CD4-positive, alpha-beta T cell (primary cell): Measurements from ENCODE around the gene IRF9. TPM values are rescaled to one million over a fixed set of nuclear protein-coding genes. Genes with fewer than 3 reads are reported as not detected.

Experiments used
- ATAC-seq: fragments of 200-7000 bp; cut with Tn5 transposase; one replicate; pipeline ENCODE4 v1.10.0; 2022; ENCODE audit warnings: mild to moderate bottlenecking; ENCODE audit not compliant: poor library complexity
- CTCF ChIA-PET: fragments of 350-600 bp; sonication (Branson Sonifier 250); formaldehyde crosslinking; loops from one replicate; lab custom pipeline; 2021; ENCODE audit warnings: antibody characterized with exemption, inconsistent platforms; lab: Charles Lee
- POLR2A ChIA-PET: fragments of 350-600 bp; sonication (Branson Sonifier 250); formaldehyde crosslinking; loops from one replicate; lab custom pipeline; 2021; ENCODE audit warnings: antibody characterized with exemption, inconsistent platforms; lab: Charles Lee
- DNase-seq, 14 experiments: peaks; one replicate each; pipeline ENCODE4 v3.0.0-alpha.2; 2013 to 2020; ENCODE audit warnings: mixed read lengths in 2 of 14
- H3K27ac ChIP-seq, 2 donors: one replicate each; pipeline versions ENCODE4 v1.5.1 to v1.7.0; 2013; ENCODE audit warnings: low read length in 2 of 2, low read depth in 1 of 2, mild to moderate bottlenecking in 1 of 2
- H3K27me3 ChIP-seq, 2 experiments: 1 replicate in 1 of 2; 2 replicates in 1 of 2; pipeline versions ENCODE4 v1.6.1 to v1.7.0; 2013; ENCODE audit warnings: low read length in 2 of 2, control low read depth in 1 of 2, mild to moderate bottlenecking in 1 of 2, moderate library complexity in 1 of 2; ENCODE audit not compliant: insufficient read depth in 2 of 2, control insufficient read depth in 1 of 2
- H3K36me3 ChIP-seq: one replicate; pipeline ENCODE4 v1.6.1; 2013; ENCODE audit warnings: low read length, control low read depth; ENCODE audit not compliant: insufficient read depth
- H3K4me1 ChIP-seq: one replicate; pipeline ENCODE4 v1.6.1; 2013; ENCODE audit warnings: low read length, control low read depth; ENCODE audit not compliant: insufficient read depth
- H3K4me3 ChIP-seq: one replicate; pipeline ENCODE4 v1.5.1; 2013; ENCODE audit warnings: mild to moderate bottlenecking, low read length, moderate library complexity
- H3K9me3 ChIP-seq, 2 experiments: 1 replicate in 1 of 2; 2 replicates in 1 of 2; pipeline versions ENCODE4 v1.6.1 to v1.7.0; 2013; ENCODE audit warnings: low read length in 2 of 2, mild to moderate bottlenecking in 2 of 2, control low read depth in 1 of 2, moderate library complexity in 1 of 2; ENCODE audit not compliant: control insufficient read depth in 1 of 2, insufficient read depth in 1 of 2
- H3K27ac Mint-ChIP-seq: one replicate; pipeline ENCODE4 v1.8.0; 2020; ENCODE audit warnings: mixed read lengths
- H3K27me3 Mint-ChIP-seq: one replicate; pipeline ENCODE4 v1.8.0; 2021; ENCODE audit warnings: mixed read lengths
- H3K36me3 Mint-ChIP-seq: one replicate; pipeline ENCODE4 v1.8.0; 2021; ENCODE audit warnings: low read depth, mixed read lengths
- H3K4me1 Mint-ChIP-seq: one replicate; pipeline ENCODE4 v1.8.0; 2021; ENCODE audit warnings: low read depth, mixed read lengths
- H3K4me3 Mint-ChIP-seq: one replicate; pipeline ENCODE4 v1.8.0; 2020; ENCODE audit warnings: mild to moderate bottlenecking, mixed read lengths
- H3K9me3 Mint-ChIP-seq: one replicate; pipeline ENCODE4 v1.8.0; 2020; ENCODE audit warnings: mixed read lengths
- intact Hi-C, 2 experiments: fragments of 100-400 bp; cut with DNase I in 1 of 2; cut with micrococcal nuclease in 1 of 2; formaldehyde crosslinking; loops; one replicate each; pipeline versions ENCODE4 v1.15.1 to v1.9.0; 2023 to 2025; cut with DNase I, micrococcal nuclease
- total RNA-seq, 174 experiments: library from RNA in 2 of 174; stranded (reverse) in 2 of 174; gene quantifications; one replicate each; pipeline ENCODE4 v1.2.3 and lab custom pipeline; 2021 to 2026
- TF ChIP-seq, protein P1 (sequence below): fragments of 200-600 bp; IDR thresholded peaks from one replicate; pipeline ENCODE4 v1.8.0; 2022; ENCODE audit warnings: antibody characterized with exemption, mild to moderate bottlenecking

IRF9 gene
- total RNA-seq, 2 experiments from 2014 or later = 248 to 262 TPM

- Mint-ChIP-seq H3K4me1 (peaks cover 50% of the 10 kb centered on the region), H3K27me3 (no peaks in the 10 kb centered on the region), H3K27ac (peak overlapping the region; percentile 98), H3K4me3 (peak overlapping the region; percentile 37), H3K9me3 (no peaks in the 10 kb centered on the region), H3K36me3 (peaks cover 87% of the 10 kb centered on the region)
- Histone ChIP-seq H3K27me3 (no peaks in the 10 kb centered on the region), H3K27ac (peak overlapping the region; percentile 97 to 98), H3K9me3 (no peaks in the 10 kb centered on the region), H3K4me3 (no peak overlapping the region), H3K36me3 (peaks cover 74% of the 10 kb centered on the region), H3K4me1 (peaks cover 43% of the 10 kb centered on the region)
- ATAC-seq (no peak), DNase-seq (no peak)
- POLR2A ChIA-PET = interaction anchor here (0.6 to 5.0 kb wide), 14 partner anchors 11 to 271 kb away, joined by 3 to 154 read pairs (median 44); partner anchors contain the start of genes CHMP4A, DCAF11, EMC9 and IPO4
- TF ChIP-seq, protein P1, sequence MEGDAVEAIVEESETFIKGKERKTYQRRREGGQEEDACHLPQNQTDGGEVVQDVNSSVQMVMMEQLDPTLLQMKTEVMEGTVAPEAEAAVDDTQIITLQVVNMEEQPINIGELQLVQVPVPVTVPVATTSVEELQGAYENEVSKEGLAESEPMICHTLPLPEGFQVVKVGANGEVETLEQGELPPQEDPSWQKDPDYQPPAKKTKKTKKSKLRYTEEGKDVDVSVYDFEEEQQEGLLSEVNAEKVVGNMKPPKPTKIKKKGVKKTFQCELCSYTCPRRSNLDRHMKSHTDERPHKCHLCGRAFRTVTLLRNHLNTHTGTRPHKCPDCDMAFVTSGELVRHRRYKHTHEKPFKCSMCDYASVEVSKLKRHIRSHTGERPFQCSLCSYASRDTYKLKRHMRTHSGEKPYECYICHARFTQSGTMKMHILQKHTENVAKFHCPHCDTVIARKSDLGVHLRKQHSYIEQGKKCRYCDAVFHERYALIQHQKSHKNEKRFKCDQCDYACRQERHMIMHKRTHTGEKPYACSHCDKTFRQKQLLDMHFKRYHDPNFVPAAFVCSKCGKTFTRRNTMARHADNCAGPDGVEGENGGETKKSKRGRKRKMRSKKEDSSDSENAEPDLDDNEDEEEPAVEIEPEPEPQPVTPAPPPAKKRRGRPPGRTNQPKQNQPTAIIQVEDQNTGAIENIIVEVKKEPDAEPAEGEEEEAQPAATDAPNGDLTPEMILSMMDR = no peak
- CTCF ChIA-PET = interaction anchor here (0.7 to 3.1 kb wide), 12 partner anchors 10 to 277 kb away, joined by 3 to 32 read pairs (median 10); partner anchors contain the start of genes DCAF11, EMC9, IPO4 and NRL
- intact Hi-C loops = loop anchor here (1.0 to 5.0 kb wide), 5 partner anchors 12 to 148 kb away; partner anchors contain the start of genes CHMP4A (in 1 of the 2), DCAF11 (in 1 of the 2), NRL (in 1 of the 2) and PSME1 (in 1 of the 2)
Observed at GRCh38 chr14:24159777-24160498, 1.1 kb upstream of the IRF9 start.

GRCh38 chr14:24160499-24160849 is 591 bp upstream of the IRF9 start:
- Mint-ChIP-seq H3K9me3 (no peaks in the 10 kb centered on the region), H3K4me1 (peaks cover 55% of the 10 kb centered on the region), H3K36me3 (peaks cover 87% of the 10 kb centered on the region), H3K27me3 (no peaks in the 10 kb centered on the region), H3K27ac (peak overlapping the region; percentile 98), H3K4me3 (peak overlapping the region; percentile 37)
- ChIA-PET CTCF (interaction anchor here (0.6 to 3.1 kb wide), 30 partner anchors 10 to 572 kb away, joined by 3 to 33 read pairs (median 6); partner anchors contain the start of genes CARMIL3, CHMP4A, DCAF11 and EMC9), POLR2A (interaction anchor here (0.6 to 5.0 kb wide), 32 partner anchors 11 to 839 kb away, joined by 3 to 154 read pairs (median 12); partner anchors contain the start of genes CHMP4A, CIDEB, DCAF11 and EMC9)
- intact Hi-C loops = loop anchor here (1.0 to 5.0 kb wide), 5 partner anchors 12 to 148 kb away; partner anchors contain the start of genes CHMP4A (in 1 of the 2), DCAF11 (in 1 of the 2), NRL (in 1 of the 2) and PSME1 (in 1 of the 2)
- TF ChIP-seq, protein P1 = no peak
- no peak overlapping the region for H3K4me3 ChIP-seq
- peaks cover 46% of the 10 kb centered on the region for H3K4me1 ChIP-seq
- H3K36me3 ChIP-seq = peaks cover 74% of the 10 kb centered on the region
- no peak for ATAC-seq
- H3K9me3 ChIP-seq = no peaks in the 10 kb centered on the region
- peak overlapping the region; percentile 97 to 98 for H3K27ac ChIP-seq
- DNase-seq = no peak
- H3K27me3 ChIP-seq = no peaks in the 10 kb centered on the region

DNA sequence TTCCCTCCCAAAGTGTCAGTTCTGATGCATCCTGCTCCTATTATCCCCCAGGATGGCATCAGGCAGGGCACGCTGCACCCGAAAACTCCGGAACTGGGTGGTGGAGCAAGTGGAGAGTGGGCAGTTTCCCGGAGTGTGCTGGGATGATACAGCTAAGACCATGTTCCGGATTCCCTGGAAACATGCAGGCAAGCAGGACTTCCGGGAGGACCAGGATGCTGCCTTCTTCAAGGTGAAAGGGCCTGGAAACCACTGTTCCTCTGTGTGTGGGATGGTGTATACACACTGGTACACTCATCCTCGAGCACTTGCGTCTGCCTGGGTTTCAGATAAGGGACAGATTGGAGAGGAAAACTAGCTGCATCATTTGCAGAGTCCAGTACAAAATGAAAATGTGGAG is 1.0 kb downstream of the IRF9 start:
- CTCF ChIA-PET = interaction anchor here (1.1 to 3.1 kb wide), 10 partner anchors 9 to 55 kb away, joined by 3 to 33 read pairs (median 16); partner anchors contain the start of genes CHMP4A, DCAF11, IPO4 and NRL
- Histone ChIP-seq H3K27me3 (no peaks in the 10 kb centered on the region), H3K4me3 (peak overlapping the region; percentile 95), H3K36me3 (peaks cover 76% of the 10 kb centered on the region), H3K27ac (peak overlapping the region; percentile 97 to 98), H3K9me3 (no peaks in the 10 kb centered on the region), H3K4me1 (peaks cover 52% of the 10 kb centered on the region)
- Mint-ChIP-seq H3K4me3 (peak overlapping the region; percentile 95), H3K9me3 (no peaks in the 10 kb centered on the region), H3K27ac (peak overlapping the region; percentile 98), H3K36me3 (peaks cover 90% of the 10 kb centered on the region), H3K27me3 (no peaks in the 10 kb centered on the region), H3K4me1 (peaks cover 57% of the 10 kb centered on the region)
- TF ChIP-seq, protein P1 = no peak
- intact Hi-C loops = loop anchor here in 1 of 2 experiments (5.0 kb wide), 1 partner anchor 150 kb away; no protein-coding TSS in a partner anchor
- ATAC-seq (no peak), DNase-seq (no peak)
- POLR2A ChIA-PET = interaction anchor here (1.0 to 5.0 kb wide), 27 partner anchors 9 to 269 kb away, joined by 3 to 154 read pairs (median 14); partner anchors contain the start of genes CHMP4A, CIDEB, DCAF11 and EMC9
